Right atrium auricular region (tissue), 2 donors: ENCODE results near the gene CDCA3. TPM values are rescaled to one million over a fixed set of nuclear protein-coding genes. Genes with fewer than 3 reads are reported as not detected.
A peak's percentile ranks its signal among the peaks of the same experiment; 100 is the strongest.
"Not testable (repeated sequence)": the region's sequence is repeated elsewhere in the genome, so short reads cannot be mapped to it uniquely, and the experiment has no call there.

Experiments used
- DNase-seq: peaks from one replicate; pipeline ENCODE4 v3.0.0-alpha.2; 2019; ENCODE audit warnings: low spot score
- H3K27ac ChIP-seq, 2 donors: fragments of 200-600 bp; sonication (generic); 1 replicate in 1 of 2; 2 replicates in 1 of 2; pipeline ENCODE4 v1.5.1; 2016 to 2019
- H3K27me3 ChIP-seq, 2 donors: fragments of 200-600 bp; sonication (generic); one replicate each; pipeline versions ENCODE4 v1.5.1 to v1.6.0; 2017 to 2019
- H3K36me3 ChIP-seq: fragments of 200-600 bp; sonication (generic); one replicate; pipeline ENCODE4 v1.5.1; 2016
- H3K4me1 ChIP-seq, 2 donors: fragments of 200-600 bp; sonication (generic); one replicate each; pipeline versions ENCODE4 v1.5.1 to v1.6.0; 2017 to 2019
- H3K4me3 ChIP-seq, 2 donors: fragments of 200-600 bp; sonication (generic); 1 replicate in 1 of 2; 2 replicates in 1 of 2; pipeline ENCODE4 v1.5.1; 2017 to 2019; ENCODE audit warnings: mild to moderate bottlenecking in 1 of 2, moderate library complexity in 1 of 2
- H3K9me3 ChIP-seq, 2 donors: fragments of 200-600 bp; sonication (generic); one replicate each; pipeline ENCODE4 v1.5.1; 2019
- CTCF ChIP-seq, 2 donors: fragments of 200-600 bp; sonication (generic); IDR thresholded peaks; one replicate each; pipeline ENCODE4 v1.5.1; 2019; ENCODE audit warnings: antibody characterized with exemption in 2 of 2
- total RNA-seq, 2 donors: library from RNA; depleted of rRNA; stranded (reverse); fragments of >200 nt; gene quantifications; one replicate each; pipeline ENCODE4 v1.1.0, GENCODE V29; 2016

The CDCA3 gene
- total RNA-seq, 2 donors from 2014 or later, result 0.39 to 1.7 TPM

GRCh38 chr12:6891646-6892001 is 40.5 kb upstream of the CDCA3 start:
- H3K4me3 ChIP-seq, result peak overlapping the region; percentile 38 to 61
- H3K27ac ChIP-seq, result peak overlapping the region; percentile 88 to 90
- H3K27me3 ChIP-seq, result no peaks in the 10 kb centered on the region
- no peaks in the 10 kb centered on the region for H3K36me3 ChIP-seq
- H3K4me1 ChIP-seq, result peaks cover 0 to 8% of the 10 kb centered on the region in 2 donors
- H3K9me3 ChIP-seq, result no peaks in the 10 kb centered on the region
- no peak for TF ChIP-seq CTCF (IDR thresholded peaks at IDR 0.05)
- no peak for DNase-seq

- peak; percentile 92 to 97 for TF ChIP-seq CTCF (IDR thresholded peaks at IDR 0.05)
- H3K36me3 ChIP-seq, result no peaks in the 10 kb centered on the region
- H3K4me1 ChIP-seq, result peaks cover 0 to 8% of the 10 kb centered on the region in 2 donors
- no peaks in the 10 kb centered on the region for H3K9me3 ChIP-seq
- H3K27ac ChIP-seq, result peak overlapping the region; percentile 88 to 90
- DNase-seq, result peak; percentile 97
- H3K27me3 ChIP-seq, result no peaks in the 10 kb centered on the region
- H3K4me3 ChIP-seq, result peak overlapping the region; percentile 38 to 61
These were observed 39.9 kb upstream of the CDCA3 start for GRCh38 chr12:6890789-6891645.

GRCh38 chr12:6889775-6890573 is 38.9 kb upstream of the CDCA3 start:
- H3K27ac ChIP-seq, result peak overlapping the region; percentile 88 to 90
- not testable (repeated sequence) for H3K4me3 ChIP-seq, DNase-seq, H3K36me3 ChIP-seq, H3K9me3 ChIP-seq, H3K27me3 ChIP-seq, H3K4me1 ChIP-seq

GRCh38 chr12:6888794-6889193 is 37.7 kb upstream of the CDCA3 start:
- not testable (repeated sequence) for H3K9me3 ChIP-seq, H3K4me3 ChIP-seq, H3K4me1 ChIP-seq, H3K27me3 ChIP-seq, DNase-seq, H3K36me3 ChIP-seq, H3K27ac ChIP-seq

- Histone ChIP-seq H3K4me1 (peaks cover 0 to 8% of the 10 kb centered on the region in 2 donors), H3K9me3 (no peaks in the 10 kb centered on the region), H3K36me3 (no peaks in the 10 kb centered on the region), H3K27ac (no peak overlapping the region), H3K4me3 (no peak overlapping the region), H3K27me3 (no peaks in the 10 kb centered on the region)
- no peak for DNase-seq
- TF ChIP-seq CTCF (IDR thresholded peaks at IDR 0.05), result no peak
These were observed 37.3 kb upstream of the CDCA3 start for GRCh38 chr12:6888360-6888759.

GRCh38 chr12:6887460-6887859 is 36.4 kb upstream of the CDCA3 start:
- Histone ChIP-seq H3K27ac (no peak overlapping the region), H3K4me3 (no peak overlapping the region), H3K27me3 (no peaks in the 10 kb centered on the region), H3K36me3 (no peaks in the 10 kb centered on the region), H3K9me3 (no peaks in the 10 kb centered on the region), H3K4me1 (peaks cover 0 to 8% of the 10 kb centered on the region in 2 donors)
- DNase-seq, result no peak
- no peak for TF ChIP-seq CTCF (IDR thresholded peaks at IDR 0.05)

GRCh38 chr12:6886206-6886999 is 35.3 kb upstream of the CDCA3 start:
- not testable (repeated sequence) for H3K4me3 ChIP-seq, DNase-seq, H3K9me3 ChIP-seq, H3K27me3 ChIP-seq, H3K27ac ChIP-seq, H3K36me3 ChIP-seq, H3K4me1 ChIP-seq
